ENCODE results near the gene AQP9.
A peak's percentile ranks its signal among the peaks of the same experiment; 100 is the strongest.

- TF ChIP-seq CTCF (IDR thresholded peaks at IDR 0.05; ENCODE audit: control extremely low read depth in 1 of 3, insufficient read depth in 1 of 3, low read depth in 1 of 3, low read length in 3 of 3) (peak; percentile 95 to 97 (median 96)), POLR2A (IDR thresholded peaks at IDR 0.05; ENCODE audit: control extremely low read depth in 1 of 2, low read depth in 2 of 2, low read length in 2 of 2) (no peak), TAF1 (IDR thresholded peaks at IDR 0.05; ENCODE audit: low read depth, low read length) (no peak), EP300 (IDR thresholded peaks at IDR 0.05; ENCODE audit: borderline replicate concordance in 1 of 2, low read depth in 2 of 2, low read length in 2 of 2) (no peak), CHD1 (IDR thresholded peaks at IDR 0.05; ENCODE audit: low read depth, low read length) (no peak), MAFK (IDR thresholded peaks at IDR 0.05; ENCODE audit: low read depth, low read length) (no peak), RNF2 (IDR thresholded peaks at IDR 0.05; ENCODE audit: borderline replicate concordance, low read depth, low read length, missing control alignments, poor library complexity, severe bottlenecking) (no peak), E2F6 (IDR thresholded peaks at IDR 0.05) (no peak), ZNF274 (IDR thresholded peaks at IDR 0.05; ENCODE audit: borderline replicate concordance, extremely low read depth, low read length) (no peak), TBP (IDR thresholded peaks at IDR 0.05; ENCODE audit: low read depth, low read length) (no peak), PHF8 (conservative IDR thresholded peaks at IDR 0.05; ENCODE audit: low read depth, low read length) (no peak), POLR2AphosphoS5 (IDR thresholded peaks at IDR 0.05; ENCODE audit: low read depth, low read length) (no peak), EZH2 (IDR thresholded peaks at IDR 0.05; ENCODE audit: low read depth, low read length, severe bottlenecking) (no peak), EGR1 (IDR thresholded peaks at IDR 0.05; ENCODE audit: borderline replicate concordance, low read depth, low read length) (no peak)
Observed at GRCh38 chr15:58182460-58183163, 44.4 kb downstream of the AQP9 start.
